Activated T-cell treated with anti-CD3 and anti-CD28 coated beads for 48 hours (primary cell): Measurements from ENCODE around the gene FEZF2.

Experiments used
- DNase-seq: peaks from one replicate; pipeline ENCODE4 v3.0.0-alpha.2; 2020; ENCODE audit warnings: low read depth

Gene FEZF2

DNA sequence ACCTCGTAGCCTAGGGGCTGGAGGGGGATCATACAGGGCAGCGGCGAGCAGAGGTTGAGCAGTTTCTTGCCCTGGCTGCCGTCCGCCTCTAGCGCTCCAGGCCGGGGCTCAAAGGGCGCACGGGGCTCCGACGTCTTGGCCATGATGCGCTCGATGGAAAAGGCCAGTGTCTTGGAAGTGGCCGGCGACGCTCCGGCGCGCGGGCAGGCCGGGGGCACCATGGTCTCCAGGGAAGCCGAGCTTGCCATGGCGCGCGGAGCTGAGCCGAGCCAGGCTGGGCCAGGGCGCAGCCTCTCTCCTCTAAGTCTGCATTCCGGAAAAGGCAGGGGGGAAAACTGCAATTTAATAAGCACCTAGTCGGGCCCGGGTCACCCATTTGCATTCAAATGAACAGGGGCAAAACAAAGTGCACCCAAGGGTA, 719 bp downstream of the FEZF2 start:
- no peak for DNase-seq

DNA sequence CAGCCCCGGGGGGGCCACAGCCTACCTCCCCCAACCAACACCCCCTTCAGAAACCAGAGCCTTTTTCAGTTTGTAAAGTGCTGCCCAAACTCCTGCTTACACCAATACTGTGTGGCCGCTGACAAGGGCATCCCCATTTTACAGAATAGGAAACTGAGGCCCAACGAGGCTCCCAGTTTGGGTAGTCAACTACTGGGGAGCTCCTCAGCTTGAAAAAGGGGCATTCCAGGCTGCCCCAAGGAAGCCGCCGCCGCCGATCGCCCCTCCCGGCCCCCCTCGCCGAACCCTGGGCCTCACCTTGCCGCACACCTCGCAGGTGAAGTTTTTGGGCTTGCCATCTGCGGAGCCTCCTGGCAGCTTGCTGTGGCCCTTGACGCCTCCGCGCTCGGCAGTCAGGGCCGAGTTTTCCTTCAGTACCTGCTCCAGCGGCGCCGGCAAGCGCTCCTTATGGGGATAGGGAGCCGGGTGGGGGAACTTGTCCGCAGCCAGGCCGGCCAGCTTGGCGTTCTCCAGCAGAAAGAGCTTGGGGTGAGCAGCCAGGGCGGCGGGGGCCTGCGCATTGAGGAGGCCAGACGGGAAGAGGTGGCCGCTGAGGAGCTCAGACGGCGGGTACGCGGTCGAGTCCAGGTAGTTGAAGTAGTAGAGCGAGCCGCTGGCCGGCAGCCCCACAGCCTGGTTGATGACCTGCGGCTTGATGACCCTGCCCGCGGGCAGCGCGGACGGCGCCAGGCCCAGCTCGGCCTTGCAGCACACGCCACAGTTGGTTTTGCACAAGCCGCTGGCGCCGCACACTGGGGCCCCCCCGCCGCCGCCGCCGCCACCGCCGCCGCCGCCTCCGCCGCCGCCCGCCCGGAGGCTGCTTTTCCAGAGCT, 1.4 kb downstream of the FEZF2 start:
- DNase-seq, result no peak

DNA sequence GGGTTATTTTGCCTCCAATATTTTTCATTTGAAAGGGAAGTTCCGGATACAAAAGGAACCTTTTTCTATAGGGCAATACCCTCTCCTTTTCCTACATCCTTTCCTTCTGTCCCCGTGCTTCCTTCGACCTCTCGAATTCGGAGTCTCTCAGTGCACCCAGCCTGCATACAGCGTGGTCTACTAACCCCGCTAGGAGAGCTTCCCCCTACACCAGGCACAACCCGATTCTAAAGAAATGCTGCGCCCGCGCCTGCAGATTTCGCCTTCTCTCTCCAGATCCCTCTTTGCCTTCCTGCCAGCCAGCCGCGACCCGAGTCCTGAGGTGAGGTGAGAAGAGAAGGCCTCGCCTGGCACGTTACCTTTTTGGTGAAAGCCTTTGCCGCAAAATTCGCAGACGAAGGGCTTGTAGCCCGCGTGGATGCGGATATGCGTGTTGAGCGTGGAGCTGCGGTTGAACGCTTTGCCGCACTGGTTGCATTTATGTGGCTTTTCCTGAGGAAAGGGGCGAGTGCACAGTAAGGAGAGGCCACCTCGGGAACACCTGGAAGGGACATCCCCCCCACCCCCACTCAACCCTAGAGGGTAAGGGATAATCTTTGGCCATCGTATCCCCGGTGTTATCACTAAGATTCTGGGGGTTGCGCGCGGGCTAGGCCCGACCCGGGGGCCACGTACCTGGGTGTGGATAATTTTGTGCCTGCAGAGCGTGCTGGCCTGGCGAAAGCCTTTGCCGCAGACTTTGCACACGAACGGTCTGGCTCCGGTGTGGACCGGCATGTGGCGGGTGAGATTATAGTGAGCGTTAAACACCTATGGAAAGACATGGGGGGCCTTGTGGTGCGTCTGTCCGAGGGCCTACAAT, 2.3 kb downstream of the FEZF2 start:
- DNase-seq, result no peak

DNA sequence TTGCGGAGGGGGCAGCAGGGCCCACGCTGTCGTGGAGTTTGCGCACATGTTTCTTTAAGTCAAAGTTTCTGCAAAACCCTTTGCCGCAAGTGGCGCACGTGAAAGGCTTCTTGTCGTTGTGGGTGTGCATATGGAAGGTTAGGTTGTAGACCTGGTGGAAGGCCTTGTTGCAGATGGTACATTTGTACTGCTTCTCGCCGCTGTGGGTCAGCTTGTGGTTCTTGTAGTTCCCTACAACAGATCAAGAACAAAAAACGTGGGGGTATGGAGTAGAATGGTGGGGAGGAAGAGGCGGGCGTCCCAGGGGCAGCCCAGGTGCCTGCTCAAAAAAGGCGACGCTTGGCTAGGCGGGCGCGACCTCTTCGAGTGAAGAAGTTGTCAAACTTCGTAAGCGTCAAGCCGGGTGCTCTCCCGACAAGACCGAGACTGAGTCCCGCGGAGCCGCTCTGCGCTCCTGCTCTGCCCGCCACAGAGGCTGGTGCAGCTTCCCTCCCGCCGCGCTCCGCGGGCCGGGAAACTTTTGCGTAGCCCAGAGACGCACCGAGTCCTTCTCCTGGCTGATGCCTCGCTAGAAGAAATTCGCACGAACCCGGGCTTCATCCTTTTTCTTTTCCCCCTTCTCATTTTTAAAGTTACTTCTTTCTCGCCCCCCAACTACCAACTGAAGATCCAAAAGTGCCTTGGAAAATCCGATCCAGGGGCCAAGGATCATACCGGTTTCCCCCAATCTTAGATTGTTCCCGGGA, 3.1 kb downstream of the FEZF2 start:
- no peak for DNase-seq

DNA sequence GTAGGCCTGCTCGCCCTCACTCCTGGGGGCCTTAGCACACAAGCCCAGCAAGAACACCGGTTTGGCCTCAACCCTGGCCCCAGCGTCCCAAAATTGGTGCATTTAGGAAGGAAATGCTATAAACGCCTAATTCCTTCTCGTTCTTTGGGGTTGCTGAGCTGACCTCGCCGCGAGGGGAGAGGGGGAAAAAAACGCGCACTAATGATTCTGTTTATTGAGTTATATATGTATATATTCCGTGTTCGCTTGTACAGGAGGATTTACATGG, 3.9 kb downstream of the FEZF2 start:
- DNase-seq, result no peak

DNA sequence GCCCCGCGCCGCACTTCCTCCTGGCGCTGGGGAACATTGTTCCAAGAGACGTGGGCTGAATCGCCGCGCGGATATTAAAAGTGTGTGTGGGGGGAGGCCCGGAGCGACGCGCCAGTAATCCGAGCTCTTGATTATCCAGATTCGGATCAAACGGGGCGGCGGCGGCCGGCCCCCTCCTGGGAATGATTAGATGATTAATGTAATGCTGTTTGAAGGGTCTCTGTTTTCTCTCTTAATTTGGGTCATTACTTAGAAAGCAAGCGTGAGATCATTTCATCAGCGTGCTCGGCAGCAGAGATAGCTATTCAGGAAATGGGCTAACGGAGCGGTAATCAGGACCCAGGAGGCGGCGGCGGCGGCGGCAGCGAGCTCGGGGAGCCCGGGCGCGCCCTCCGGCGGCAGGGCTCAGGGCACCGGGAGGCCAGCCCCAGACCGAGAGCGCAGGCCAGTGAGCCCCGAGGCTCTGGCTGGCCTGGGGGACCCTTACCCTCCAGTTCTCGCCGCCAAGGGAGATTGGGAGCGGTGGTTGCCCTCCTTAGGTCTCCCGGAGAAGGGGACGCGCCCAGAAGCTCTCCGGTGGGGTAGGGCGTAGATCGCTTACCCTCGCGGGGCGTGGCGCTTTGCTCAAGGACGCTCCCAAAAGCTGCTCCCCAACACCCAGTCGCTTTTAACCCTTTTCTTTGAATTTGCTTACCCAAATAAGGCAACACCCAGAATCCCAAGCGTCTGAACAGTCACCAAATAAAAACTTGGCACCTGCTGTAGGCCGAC, 4.5 kb downstream of the FEZF2 start:
- DNase-seq, result no peak

DNA sequence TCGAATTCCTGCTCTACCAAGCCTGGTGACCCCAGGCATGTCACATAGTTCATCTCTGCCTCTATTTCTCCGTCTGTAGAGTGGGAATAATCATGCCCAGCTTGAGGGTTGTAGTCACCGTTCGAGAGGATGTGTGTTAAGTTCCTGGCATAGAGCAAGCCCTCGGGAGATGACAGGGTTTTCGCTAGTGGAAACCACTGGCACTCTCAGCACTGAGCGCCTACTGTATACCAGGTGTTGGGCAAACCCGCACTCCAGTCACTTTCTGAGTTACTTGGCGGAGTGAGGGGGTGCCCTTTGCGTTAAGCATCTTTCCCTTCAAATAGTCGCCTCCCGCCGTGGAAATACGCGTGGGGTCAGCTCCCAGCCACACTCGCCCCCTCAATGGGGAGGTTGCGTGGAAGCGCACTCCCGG, 5.1 kb downstream of the FEZF2 start:
- DNase-seq, result no peak

DNA sequence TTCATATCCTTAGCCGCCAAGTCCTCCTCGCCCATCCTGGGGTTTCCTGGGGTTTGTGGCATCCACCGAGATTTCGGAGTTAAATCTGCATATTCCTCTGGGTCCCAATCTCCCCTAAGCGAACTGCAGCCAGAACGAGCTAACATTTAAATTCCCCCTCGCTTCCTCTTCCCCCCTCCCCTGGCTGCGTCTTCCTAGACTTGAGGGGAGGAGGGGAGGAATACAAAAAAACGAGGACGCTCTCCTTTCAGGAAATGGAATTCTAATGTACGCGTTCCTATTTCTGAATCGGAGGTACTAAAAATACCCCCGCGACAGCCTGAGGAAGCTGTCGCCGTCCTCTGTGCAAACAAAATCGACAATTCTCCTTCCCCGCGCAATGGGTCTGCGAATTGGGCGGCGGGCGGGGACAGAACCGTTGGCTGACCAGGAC, 5.6 kb downstream of the FEZF2 start:
- no peak for DNase-seq

DNA sequence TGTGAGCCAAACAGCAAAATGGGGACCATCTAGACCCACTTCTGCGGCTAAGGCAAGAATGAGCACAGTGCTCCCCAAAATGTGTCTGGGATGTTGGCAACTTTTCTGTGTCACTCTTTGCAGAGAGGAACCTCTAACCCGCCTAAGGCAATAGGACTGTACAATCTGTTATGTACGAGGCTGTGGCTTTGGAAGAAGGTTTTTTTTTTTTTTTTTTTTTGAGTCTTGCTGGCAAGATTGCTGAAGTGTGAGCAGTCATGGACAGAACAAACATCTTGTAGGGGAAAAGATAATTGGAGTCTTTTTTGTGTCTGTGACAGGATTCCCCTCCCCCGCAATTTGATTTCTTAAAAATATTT, 7.2 kb downstream of the FEZF2 start:
- DNase-seq, result no peak

DNA sequence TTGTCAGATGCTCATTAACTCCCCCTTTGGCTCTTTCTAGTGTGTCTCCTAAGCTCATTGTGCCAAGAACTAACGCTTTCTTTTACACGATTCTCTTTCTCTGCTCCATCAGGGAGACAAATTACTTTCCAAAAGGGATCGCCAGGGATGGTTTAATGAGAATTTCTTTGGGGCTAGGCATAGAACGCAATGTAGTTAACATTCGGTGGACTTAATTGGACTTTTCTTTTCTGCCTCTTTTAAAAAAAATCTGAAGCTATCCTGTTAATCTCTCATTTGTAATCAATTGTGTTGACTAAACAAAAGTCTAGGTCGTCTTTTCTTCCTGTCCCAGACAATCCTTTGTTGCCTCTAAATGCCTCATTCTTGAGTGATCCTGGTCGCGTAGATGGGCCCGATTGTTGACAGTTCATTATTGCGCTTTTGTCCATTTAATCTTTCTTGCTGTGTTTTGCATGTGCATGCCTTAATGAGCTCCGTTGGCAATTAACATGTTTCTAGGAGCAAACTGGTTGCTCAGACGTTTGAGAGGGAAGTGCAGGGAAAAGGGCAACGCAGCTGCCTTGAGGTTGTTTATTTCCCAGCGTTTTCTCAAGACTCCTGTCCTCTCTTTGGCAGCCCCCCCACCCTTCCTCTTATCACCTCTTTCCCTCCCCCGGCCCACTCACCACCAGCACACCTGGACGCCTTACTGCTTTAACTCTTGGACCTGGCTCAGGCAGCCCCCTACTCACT, 7.8 kb downstream of the FEZF2 start:
- no peak for DNase-seq

DNA sequence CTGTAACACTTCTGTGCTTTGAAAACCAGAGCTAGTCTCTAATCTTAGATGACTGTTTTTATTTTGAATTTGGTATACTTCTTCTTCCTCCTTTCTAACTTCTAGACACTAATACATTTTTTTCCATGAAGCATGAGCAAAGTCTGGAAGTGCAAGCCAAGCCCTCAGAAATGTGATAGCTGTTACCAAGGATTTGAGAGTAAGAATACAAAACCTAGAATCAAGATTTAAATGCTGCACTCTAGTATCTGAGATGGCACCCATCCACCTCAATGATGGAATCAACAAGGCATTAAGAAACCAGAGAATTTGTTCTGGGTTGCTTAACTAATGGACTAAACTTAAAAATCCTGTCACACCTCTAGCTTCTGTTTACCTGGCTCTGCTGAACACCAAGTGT, 9.2 kb downstream of the FEZF2 start:
- no peak for DNase-seq

DNA sequence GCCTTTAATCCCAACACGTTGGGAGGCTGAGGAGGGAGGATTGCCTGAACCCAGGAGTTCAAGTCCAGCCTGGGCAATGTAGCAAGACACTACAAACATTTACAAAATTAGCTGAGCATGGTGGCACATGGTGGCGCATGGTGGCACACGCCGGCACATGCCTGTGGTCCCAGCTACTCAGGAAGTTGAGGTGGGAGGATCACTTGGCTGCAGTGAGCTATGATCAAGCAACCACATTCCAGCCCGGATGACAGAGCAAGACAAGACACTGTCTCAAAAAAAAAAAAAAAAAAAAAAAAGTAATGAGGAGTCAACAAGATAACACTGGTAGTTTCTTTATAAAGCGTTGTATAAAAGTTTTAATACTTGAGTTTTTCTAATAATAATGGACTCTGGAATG, 10.1 kb downstream of the FEZF2 start:
- DNase-seq, result no peak

DNA sequence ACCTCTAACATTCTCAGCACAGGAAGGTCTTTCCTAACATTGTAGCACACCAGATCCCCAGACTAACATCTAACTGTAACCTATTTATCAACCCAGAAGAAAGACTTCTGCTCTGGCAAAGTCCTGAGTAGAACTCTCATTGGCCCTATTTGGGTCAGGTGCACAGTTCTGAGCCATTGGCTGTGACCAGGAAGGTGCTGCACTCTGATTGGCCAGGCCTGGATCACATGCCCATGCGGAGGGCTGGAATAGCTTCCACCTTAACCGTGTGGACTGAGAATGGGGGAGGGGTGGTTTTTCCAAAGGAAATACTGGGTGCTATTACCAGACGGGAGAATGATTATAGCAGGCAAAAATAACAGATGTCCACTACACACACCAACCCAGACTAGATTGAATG, 11.5 kb downstream of the FEZF2 start:
- no peak for DNase-seq

DNA sequence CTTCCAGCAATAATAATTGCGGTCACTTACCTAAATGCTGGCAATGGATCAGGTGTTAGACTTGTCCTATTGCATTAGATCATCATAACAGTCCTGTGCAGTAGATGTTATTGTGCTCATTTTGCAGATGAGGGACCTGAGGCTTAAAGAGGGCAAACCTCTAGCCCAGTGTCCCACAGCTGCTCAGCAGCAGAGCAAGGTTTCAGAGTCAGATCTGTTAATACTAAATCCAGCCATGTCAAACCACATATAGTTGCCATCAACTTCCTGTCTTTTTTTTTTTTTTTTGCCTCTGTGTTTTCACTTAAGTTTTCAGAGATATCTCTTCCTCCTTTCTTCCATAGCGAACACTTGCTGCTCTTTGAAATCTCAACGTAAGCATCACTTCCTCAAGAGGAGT, 12.1 kb downstream of the FEZF2 start:
- no peak for DNase-seq

DNA sequence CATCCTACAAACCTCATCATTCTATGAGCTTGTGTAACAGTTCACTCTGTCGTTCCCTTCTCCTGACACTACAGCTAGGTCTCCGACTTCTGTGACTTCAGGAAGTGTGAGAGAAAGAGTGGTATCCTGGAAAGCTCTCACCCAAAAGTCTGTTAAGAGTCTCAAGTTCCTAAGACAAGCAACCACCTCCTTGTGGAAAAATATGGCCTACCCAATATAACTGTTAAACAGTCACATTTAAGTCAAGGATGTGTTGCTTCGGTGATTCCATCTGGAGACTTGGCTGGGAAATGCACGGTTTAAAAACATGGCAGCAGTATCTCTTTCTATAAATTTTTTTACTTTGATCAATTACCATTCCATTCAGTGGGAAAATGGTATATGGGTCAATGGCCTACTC, 13.8 kb downstream of the FEZF2 start:
- no peak for DNase-seq

DNA sequence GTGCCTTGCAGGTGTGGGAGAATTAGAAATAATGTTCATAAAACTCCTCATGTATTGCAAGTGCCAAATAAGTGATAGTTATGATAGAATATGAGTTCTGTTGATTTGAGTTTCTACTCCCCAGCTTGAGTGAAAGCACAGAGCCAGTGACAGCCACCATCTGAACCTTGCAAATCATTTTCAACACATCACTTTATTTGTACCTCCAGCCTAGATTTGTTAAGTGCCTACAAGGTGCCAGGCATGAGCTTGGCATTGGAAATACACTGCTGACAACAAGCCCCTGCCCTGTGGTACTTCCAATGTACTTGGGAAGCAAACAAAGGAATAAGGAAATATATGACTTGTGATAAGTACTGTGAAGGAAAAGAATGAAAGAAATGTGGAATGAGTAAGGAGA, 17.0 kb downstream of the FEZF2 start:
- DNase-seq, result no peak

DNA sequence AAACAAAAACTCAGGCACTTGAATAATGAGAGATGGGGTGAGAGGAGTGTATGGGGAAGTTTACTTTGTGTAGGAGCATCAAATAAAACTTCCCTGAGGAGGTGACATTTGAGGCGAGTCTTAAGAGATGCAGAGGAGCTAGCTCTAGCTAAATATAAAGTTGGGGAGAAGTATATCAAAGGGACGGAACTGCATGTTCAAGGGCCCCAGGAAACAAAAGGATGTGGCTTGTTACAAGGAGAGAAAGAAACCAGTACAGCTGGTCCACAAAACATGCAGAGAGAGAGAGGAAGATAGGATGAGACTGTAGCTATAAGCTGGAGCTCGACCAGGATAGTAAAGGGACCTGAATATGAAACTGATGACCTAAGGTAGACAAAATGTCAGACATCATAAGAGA, 17.6 kb downstream of the FEZF2 start:
- DNase-seq, result no peak

DNA sequence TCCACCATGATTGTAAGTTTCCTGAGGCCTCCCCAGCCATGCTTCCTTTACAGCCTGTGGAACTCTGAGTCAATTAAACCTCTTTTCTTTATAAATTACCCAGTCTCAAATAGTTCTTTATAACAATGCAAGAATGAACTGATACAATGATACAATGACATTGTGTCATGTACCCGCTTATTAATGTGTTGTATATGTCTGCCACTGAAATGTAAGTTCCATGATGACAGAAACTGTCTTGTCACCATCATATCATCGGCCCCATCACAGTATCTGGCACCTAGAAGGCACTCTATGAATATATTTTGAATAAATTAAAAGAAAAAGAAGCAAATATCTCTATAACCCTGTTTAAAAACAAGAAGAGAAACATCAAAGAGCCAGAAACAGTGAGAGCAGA, 29.6 kb downstream of the FEZF2 start:
- DNase-seq, result no peak

DNA sequence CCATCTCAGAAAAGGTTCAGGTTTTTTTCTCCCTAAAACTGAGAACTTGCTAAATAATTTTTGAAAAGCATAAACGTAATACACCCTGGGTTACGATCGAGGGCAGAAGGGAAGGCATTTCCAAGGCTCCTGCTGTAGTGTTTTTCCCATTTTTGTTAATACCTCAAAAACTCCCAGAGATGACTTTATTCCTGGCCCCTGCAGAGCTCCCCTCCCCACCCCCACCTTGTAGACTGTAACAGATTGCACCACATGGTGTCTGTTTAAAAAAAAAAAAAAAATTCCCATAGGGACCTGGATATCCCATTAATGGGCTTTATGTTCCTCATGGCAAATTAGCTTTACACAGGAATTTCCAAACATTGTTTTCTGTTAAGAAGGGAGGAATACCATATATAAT, 38.2 kb downstream of the FEZF2 start:
- no peak for DNase-seq

DNA sequence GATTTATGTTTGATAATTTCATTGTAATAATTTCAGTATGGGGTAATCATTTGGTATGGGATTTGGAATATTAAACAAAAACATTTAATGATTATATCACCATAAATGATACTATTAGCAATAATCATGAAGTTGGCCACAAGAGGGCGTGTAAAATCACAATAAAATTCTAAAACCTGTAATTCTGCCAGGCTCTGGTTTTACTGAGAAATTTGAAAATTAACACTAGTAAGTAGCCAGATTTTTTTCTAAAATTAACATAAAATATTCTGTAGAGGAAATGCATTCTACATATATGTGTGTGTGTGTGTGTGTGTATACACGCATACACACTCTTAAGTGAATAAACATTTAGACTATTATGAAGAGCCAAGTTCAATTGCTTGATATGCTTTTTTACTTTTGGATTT, 40.5 kb downstream of the FEZF2 start:
- DNase-seq, result no peak

DNA sequence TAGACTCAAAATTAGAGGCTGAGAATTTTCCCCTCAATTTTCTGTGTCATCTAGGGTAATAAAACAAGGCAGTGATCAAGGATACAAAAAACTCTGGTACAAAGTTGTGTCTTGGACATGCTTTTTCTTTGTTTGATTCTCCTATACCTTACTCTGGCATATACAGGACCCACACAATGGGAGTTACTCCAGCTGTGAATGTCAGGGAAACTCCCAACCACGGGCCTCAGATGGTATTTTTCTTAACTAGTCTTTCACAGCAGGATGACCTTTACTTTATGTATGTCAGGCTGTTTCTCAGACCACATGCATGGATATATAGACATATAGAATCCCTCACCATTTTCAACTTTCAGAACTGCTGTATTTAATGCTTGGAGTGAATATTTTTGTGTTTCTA, 41.3 kb downstream of the FEZF2 start:
- DNase-seq, result no peak
